KOPT-K1 (cell line): ENCODE measurements around the gene MACROD2.
"Not testable (repeated sequence)": the region's sequence is repeated elsewhere in the genome, so short reads cannot be mapped to it uniquely, and the experiment has no call there.

Experiments used
- H3K27ac ChIP-seq: fragments of 200-600 bp; sonication (generic); 2 replicates; pipeline ENCODE4 v1.5.1; 2016; ENCODE audit warnings: antibody characterized with exemption, mild to moderate bottlenecking, low read depth, low read length; ENCODE audit not compliant: poor library complexity, severe bottlenecking
- H3K36me3 ChIP-seq: fragments of 200-600 bp; sonication (generic); 2 replicates; pipeline ENCODE4 v1.5.1; 2017; ENCODE audit warnings: antibody characterized with exemption, mild to moderate bottlenecking, low read length, moderate library complexity; ENCODE audit not compliant: insufficient read depth
- H3K9me3 ChIP-seq: fragments of 200-600 bp; sonication (generic); 2 replicates; pipeline ENCODE4 v1.5.1; 2017; ENCODE audit warnings: antibody characterized with exemption, low read length, mild to moderate bottlenecking; ENCODE audit not compliant: insufficient read depth, poor library complexity, severe bottlenecking

The MACROD2 gene

GRCh38 chr20:15362849-15363248 is 1367.5 kb downstream of the MACROD2 start:
- Histone ChIP-seq H3K36me3 (no peaks in the 10 kb centered on the region), H3K27ac (no peak overlapping the region), H3K9me3 (no peaks in the 10 kb centered on the region)

- Histone ChIP-seq H3K27ac (no peak overlapping the region), H3K9me3 (no peaks in the 10 kb centered on the region), H3K36me3 (no peaks in the 10 kb centered on the region)
These were observed 1369.5 kb downstream of the MACROD2 start for GRCh38 chr20:15364781-15365180.

GRCh38 chr20:15370370-15370769 is 1375.1 kb downstream of the MACROD2 start:
- Histone ChIP-seq H3K27ac (no peak overlapping the region), H3K36me3 (no peaks in the 10 kb centered on the region), H3K9me3 (no peaks in the 10 kb centered on the region)

- no peaks in the 10 kb centered on the region for H3K9me3 ChIP-seq
- no peak overlapping the region for H3K27ac ChIP-seq
- H3K36me3 ChIP-seq: no peaks in the 10 kb centered on the region
These were observed 1379.4 kb downstream of the MACROD2 start for GRCh38 chr20:15374682-15375081.

GRCh38 chr20:15375836-15376235 is 1380.5 kb downstream of the MACROD2 start:
- Histone ChIP-seq H3K9me3 (no peaks in the 10 kb centered on the region), H3K27ac (no peak overlapping the region)

GRCh38 chr20:15377603-15378002 is 1382.3 kb downstream of the MACROD2 start:
- not testable (repeated sequence) for H3K27ac ChIP-seq

More at GRCh38 chr20:15375836-15376235, 1380.5 kb downstream of the MACROD2 start:
- no peaks in the 10 kb centered on the region for H3K36me3 ChIP-seq

GRCh38 chr20:15378151-15378550 is 1382.8 kb downstream of the MACROD2 start:
- H3K36me3 ChIP-seq: no peaks in the 10 kb centered on the region
- no peak overlapping the region for H3K27ac ChIP-seq

More at GRCh38 chr20:15377603-15378002, 1382.3 kb downstream of the MACROD2 start:
- not testable (repeated sequence) for H3K9me3 ChIP-seq, H3K36me3 ChIP-seq

GRCh38 chr20:15379681-15380296 is 1384.5 kb downstream of the MACROD2 start:
- Histone ChIP-seq H3K36me3 (no peaks in the 10 kb centered on the region), H3K9me3 (no peaks in the 10 kb centered on the region), H3K27ac (no peak overlapping the region)

More at GRCh38 chr20:15378151-15378550, 1382.8 kb downstream of the MACROD2 start:
- no peaks in the 10 kb centered on the region for H3K9me3 ChIP-seq

- Histone ChIP-seq H3K36me3 (no peaks in the 10 kb centered on the region), H3K27ac (no peak overlapping the region), H3K9me3 (no peaks in the 10 kb centered on the region)
These were observed 1385.5 kb downstream of the MACROD2 start for GRCh38 chr20:15380770-15381169.

- Histone ChIP-seq H3K9me3 (no peaks in the 10 kb centered on the region), H3K36me3 (no peaks in the 10 kb centered on the region), H3K27ac (no peak overlapping the region)
These were observed 1391.9 kb downstream of the MACROD2 start for GRCh38 chr20:15387228-15387627.

GRCh38 chr20:15395457-15395856 is 1400.1 kb downstream of the MACROD2 start:
- H3K9me3 ChIP-seq: no peaks in the 10 kb centered on the region
- no peaks in the 10 kb centered on the region for H3K36me3 ChIP-seq
- no peak overlapping the region for H3K27ac ChIP-seq

GRCh38 chr20:15396026-15396425 is 1400.7 kb downstream of the MACROD2 start:
- no peaks in the 10 kb centered on the region for H3K36me3 ChIP-seq
- no peak overlapping the region for H3K27ac ChIP-seq
- H3K9me3 ChIP-seq: no peaks in the 10 kb centered on the region

GRCh38 chr20:15396900-15397299 is 1401.6 kb downstream of the MACROD2 start:
- no peaks in the 10 kb centered on the region for H3K36me3 ChIP-seq
- H3K27ac ChIP-seq: no peak overlapping the region
- H3K9me3 ChIP-seq: no peaks in the 10 kb centered on the region

GRCh38 chr20:15399781-15400180 is 1404.5 kb downstream of the MACROD2 start:
- H3K27ac ChIP-seq: no peak overlapping the region
- no peaks in the 10 kb centered on the region for H3K36me3 ChIP-seq
- no peaks in the 10 kb centered on the region for H3K9me3 ChIP-seq

- no peaks in the 10 kb centered on the region for H3K36me3 ChIP-seq
- no peak overlapping the region for H3K27ac ChIP-seq
- H3K9me3 ChIP-seq: no peaks in the 10 kb centered on the region
These were observed 1410.8 kb downstream of the MACROD2 start for GRCh38 chr20:15406072-15406471.

GRCh38 chr20:15411781-15412180 is 1416.5 kb downstream of the MACROD2 start:
- Histone ChIP-seq H3K36me3 (no peaks in the 10 kb centered on the region), H3K9me3 (no peaks in the 10 kb centered on the region), H3K27ac (no peak overlapping the region)
